ENCODE measurements around the gene OTOF.
A peak's percentile ranks its signal among the peaks of the same experiment; 100 is the strongest.
"Not testable (repeated sequence)": the region's sequence is repeated elsewhere in the genome, so short reads cannot be mapped to it uniquely, and the experiment has no call there.

OTOF gene

GRCh38 chr2:26479789-26480565, 2.1 kb upstream of the OTOF start:
- DNase-seq (ENCODE audit: low read depth): no peak

DNA sequence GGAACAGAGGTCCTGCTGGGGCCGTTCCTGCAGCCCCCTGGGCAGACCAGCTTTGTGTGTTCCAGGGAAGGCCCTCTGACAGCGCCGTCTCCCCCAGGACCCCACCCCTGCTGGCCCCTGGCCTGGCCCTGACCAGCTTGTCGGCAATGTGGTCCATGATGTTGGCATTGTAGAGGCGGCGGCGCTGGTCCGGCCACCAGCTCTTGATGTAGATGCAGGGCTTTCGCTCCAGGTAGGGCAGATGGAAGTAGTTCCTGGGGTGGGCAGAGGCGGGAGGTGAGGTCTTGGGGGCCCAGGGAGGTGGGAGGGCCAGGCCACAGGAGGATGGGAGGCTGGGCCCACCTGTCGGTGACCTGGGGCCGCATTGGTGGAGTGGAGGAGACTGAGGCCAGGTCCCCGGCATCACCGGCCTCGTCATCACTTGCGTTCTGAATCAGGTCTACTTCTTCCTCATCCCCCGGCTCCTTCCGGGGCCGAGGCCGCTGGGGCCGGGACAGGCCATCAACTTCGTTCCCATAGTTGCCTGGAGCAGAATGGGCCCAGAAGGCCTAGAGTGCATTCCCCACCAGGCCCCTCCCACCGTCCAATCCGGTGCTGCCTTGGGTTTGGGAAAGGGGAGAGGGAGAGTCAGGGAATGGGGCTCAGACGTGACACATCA, 1.3 kb upstream of the OTOF start:
- no peak for DNase-seq (ENCODE audit: low read depth)

GRCh38 chr2:26478366-26478765, 442 bp upstream of the OTOF start:
- no peak for DNase-seq (ENCODE audit: low read depth)

DNA sequence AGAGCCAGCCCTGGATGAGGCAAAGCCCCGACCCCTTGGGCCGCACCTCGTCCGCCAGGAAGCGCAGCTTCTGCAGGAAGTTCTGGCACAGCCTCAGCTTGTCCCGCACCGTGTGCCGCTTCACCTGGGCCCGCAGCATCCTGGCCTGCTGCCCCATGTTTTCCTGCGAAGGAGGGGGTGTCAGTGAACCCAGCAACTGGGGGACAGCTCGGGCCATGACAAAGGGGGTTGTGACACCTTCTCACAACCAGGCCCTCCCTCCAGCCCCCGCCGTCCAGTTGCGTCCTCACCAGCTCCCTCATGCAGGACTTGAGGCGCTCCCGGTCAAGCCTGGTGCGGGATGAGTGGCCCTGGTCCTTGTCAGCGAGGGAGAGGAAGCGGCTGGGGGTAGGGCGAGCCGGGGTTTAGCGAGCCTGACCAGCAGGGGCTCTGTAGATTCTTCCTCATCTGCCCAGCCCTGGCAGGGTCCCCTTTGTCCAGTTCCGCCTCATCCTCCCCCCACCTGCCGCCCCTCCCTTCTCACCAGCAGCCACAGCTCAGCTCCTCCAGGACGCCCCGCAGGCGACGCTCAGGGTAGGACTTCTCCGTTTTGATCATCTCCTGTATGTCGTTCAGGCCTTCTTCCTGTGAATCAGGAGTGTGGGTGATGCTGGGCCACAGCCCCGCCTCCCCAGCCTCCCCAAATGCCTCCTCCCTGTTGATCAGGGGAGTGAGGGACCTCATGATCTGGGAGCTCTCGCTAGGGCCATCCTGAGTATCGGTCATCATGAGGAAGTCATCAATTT, 606 bp downstream of the OTOF start:
- peak; percentile 15 for DNase-seq (ENCODE audit: low read depth)

GRCh38 chr2:26475832-26476501, 2.0 kb downstream of the OTOF start:
- no peak for DNase-seq (ENCODE audit: low read depth)

- DNase-seq (ENCODE audit: low read depth): no peak
Observed at GRCh38 chr2:26475037-26475436, 2.9 kb downstream of the OTOF start.

GRCh38 chr2:26474261-26474785, 3.6 kb downstream of the OTOF start:
- no peak for DNase-seq (ENCODE audit: low read depth)

GRCh38 chr2:26473796-26474195, 4.1 kb downstream of the OTOF start:
- no peak for DNase-seq (ENCODE audit: low read depth)

DNA sequence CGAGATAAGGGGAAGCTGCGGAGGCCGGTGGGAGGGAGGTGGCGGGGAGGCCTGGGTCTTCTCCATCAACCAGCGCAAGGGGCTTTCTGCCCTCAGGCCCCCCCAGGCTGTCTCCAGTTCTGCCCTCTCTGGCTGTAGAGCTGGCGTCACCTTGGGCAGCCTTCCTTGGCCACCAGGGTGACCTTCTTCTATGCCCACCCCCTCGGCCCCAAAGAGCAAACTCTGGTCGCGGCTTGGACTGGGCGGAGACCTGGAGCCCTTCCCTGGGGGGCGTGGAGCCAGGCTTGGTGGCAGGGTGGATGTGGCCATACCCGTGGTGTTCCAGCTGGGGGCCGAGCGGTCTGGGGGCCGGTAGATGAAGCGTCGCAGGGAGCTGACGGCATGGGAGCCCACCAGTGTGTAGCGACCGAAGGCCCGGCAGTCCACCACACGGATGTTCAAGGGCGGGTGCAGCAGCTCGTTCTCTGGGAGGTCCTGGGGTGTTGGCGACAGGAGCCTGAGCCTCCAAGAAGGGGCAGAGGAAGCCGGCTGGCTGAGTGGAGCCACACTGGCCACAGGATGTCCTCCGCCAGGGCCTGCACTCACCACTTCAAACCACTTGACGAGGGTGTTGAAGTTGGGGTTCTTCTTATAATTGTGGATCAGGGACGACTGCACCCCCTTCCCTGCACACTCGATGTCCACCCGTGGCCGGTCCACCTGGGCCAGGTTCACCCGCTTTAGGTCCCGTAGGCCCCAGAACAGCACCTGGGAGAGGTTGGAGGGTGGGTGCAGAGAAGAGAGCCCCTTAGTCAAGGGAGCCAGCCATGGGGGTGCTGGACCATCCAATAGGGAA, 4.9 kb downstream of the OTOF start:
- DNase-seq (ENCODE audit: low read depth): no peak

DNA sequence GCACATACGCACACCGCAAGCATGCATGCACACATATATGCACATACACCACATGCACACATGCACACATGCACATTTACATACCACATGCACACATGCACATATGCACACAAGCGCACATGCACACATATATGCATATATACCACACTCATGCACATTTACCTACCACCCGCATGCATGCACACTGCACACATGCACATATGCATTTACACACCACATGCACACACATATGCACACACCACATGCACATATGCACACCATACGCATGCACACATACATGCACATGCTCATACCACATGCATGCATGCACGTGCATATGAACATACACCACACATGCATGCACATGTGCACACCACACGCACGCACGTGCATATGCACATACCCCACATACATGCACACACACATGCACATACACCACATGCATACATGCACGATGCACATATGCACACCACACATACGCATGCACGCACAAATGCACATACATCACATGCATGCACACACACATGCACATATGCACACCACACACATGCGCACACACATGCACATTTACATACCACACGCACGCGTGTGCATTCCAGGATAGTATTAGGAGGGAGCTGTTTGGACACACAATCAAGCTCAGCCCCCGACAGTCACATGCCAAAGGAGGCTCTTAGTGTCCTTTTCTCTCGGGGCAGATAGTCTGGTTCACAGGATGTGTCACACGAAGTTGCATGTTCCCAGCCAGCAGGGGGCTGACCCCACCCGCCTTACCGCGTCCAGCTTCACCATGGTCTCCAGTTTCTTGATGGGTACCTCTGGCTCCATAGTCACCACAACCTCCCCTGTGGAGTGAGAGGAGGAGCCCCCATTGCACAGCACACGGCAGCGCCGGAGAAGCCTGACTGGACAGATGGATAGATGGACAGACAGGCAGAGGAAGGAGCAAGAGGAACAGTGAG, 5.9 kb downstream of the OTOF start:
- DNase-seq (ENCODE audit: low read depth): no peak

DNA sequence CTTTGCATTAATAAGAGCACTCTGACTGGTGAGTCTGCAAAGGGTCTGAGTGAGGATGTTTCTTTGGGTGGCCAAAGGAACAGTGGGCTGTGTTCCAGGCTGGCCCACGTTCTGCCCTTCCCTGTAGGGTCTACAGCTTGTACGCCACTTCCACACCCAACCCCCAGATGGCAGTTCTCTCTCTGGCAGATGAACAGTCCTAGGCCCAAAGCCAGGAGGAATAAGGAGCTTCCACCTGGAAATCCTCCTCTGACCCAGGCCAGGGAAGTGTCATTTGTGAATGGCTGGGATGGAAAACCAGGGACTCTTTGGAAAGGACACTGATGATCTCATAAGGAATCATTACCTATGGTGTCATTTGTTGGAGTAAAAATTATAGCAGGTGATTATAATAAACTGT, 6.6 kb downstream of the OTOF start:
- DNase-seq (ENCODE audit: low read depth): no peak

GRCh38 chr2:26470601-26471260, 7.2 kb downstream of the OTOF start:
- no peak for DNase-seq (ENCODE audit: low read depth)

DNA sequence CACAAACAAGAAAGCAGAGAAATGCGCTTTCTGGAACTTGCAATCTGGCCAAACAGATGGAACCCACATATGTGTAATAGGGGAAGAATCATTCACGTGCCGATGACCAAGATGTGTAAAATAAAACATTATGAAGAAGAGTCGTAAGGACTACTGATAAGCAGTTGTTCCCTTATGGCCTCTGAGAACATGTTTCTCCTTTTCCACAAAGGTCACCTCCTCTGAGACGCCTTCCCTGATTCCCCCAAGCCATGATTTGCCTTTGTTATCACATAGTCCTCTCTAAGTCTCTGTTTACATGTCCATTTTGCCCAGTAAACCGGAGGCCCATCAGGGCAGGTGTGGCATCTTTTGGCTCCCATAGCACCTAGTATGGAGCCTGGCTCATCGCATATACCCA, 8.0 kb downstream of the OTOF start:
- DNase-seq (ENCODE audit: low read depth): no peak

DNA sequence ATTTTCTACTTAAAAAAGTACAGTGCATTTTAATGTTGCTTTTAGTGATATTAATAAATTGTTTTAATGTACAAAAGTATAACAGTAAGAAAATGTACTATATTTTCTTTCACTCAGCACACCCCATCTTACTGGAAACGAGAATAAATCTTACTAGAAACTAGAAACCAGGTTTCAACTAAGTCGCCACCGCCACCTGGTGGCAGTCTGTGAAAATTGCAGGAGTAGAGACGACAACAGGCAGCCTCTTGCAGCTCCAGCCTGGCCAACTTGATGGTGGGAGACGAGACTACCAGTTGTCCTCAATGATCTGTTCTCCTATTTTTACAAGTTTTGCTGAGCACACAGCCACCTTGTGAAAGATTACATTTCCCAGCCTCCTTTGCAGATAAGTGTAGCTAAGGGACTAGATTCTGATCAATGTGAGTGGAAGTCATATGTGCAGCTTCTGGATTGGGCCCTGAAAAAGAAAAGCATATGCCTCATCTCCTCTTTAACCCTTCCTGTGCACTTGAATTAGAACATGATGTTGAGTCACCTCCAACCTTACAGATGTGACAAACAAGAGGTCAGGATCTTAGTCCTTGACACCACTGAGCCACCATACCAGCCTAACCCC, 8.7 kb downstream of the OTOF start:
- DNase-seq (ENCODE audit: low read depth): peak; percentile 65

GRCh38 chr2:26468544-26468943, 9.4 kb downstream of the OTOF start:
- not testable (repeated sequence) for DNase-seq (ENCODE audit: low read depth)

GRCh38 chr2:26466662-26467310, 11.1 kb downstream of the OTOF start:
- no peak for DNase-seq (ENCODE audit: low read depth)

DNA sequence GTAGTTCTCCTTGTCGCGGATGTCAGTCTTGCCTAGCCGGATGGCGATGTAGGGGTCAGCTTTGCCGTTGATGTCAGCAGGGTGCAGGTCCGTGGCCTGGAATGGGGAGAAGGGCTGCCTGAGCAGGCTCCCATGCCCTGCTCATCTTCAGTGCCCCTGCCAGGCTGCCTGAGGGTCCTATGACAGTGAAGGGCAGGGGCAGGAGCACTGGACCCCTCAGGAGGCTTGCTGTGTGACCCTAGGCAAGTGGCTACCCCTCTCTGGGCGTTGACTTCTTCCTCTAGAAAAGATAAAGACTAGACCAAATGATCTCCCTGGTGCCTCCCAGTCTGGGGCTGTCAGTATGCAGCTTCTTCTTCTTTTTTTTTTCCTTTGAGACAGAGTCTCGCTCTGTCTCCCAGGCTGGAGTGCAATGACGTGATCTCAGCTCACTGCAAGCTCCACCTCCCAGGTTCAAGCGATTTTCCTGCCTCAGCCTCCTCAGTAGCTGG, 11.9 kb downstream of the OTOF start:
- no peak for DNase-seq (ENCODE audit: low read depth)

GRCh38 chr2:26465266-26465925, 12.5 kb downstream of the OTOF start:
- DNase-seq (ENCODE audit: low read depth): no peak
